Measurements from ENCODE around the gene MED20. TPM values are rescaled to one million over a fixed set of nuclear protein-coding genes. Genes with fewer than 3 reads are reported as not detected.
A peak's percentile ranks its signal among the peaks of the same experiment; 100 is the strongest.

Gene MED20
- total RNA-seq, 2 donors from 2014 or later, result 27.4 to 38.4 TPM

- Histone ChIP-seq H3K9me3 (ENCODE audit: control insufficient read depth, low read length) (no peaks in the 10 kb centered on the region), H3K9ac (ENCODE audit: extremely low read depth, low read length, poor library complexity, severe bottlenecking) (no peak overlapping the region), H3K4me1 (ENCODE audit: control insufficient read depth, insufficient read depth, low read length) (no peaks in the 10 kb centered on the region), H3K27me3 (ENCODE audit: control insufficient read depth, insufficient read depth, low read length, poor library complexity, severe bottlenecking) (no peaks in the 10 kb centered on the region), H3K27ac (ENCODE audit: low read depth, low read length) (peak overlapping the region; percentile 48), H3K4me3 (ENCODE audit: low read length) (no peak overlapping the region), H3K36me3 (ENCODE audit: control insufficient read depth, insufficient read depth, low read length) (no peaks in the 10 kb centered on the region)
- Mint-ChIP-seq H3K4me1 (peaks cover 16% of the 10 kb centered on the region), H3K27ac (peak overlapping the region; percentile 3), H3K9me3 (no peaks in the 10 kb centered on the region), H3K27me3 (ENCODE audit: insufficient read depth) (no peaks in the 10 kb centered on the region), H3K4me3 (no peak overlapping the region), H3K36me3 (ENCODE audit: low read depth) (no peaks in the 10 kb centered on the region)
- peak; percentile 59 for DNase-seq
- no peak for TF ChIP-seq CTCF (conservative IDR thresholded peaks at IDR 0.05)
- 82 to 86% methylated on average over 7 of the region's 7 CpGs for WGBS, 2 experiments (ENCODE audit: insufficient coverage in 1 of 2, insufficient read length in 1 of 2)
Measured at GRCh38 chr6:41967312-41968287, 46.7 kb upstream of the MED20 start.

- Mint-ChIP-seq H3K27me3 (ENCODE audit: insufficient read depth) (no peaks in the 10 kb centered on the region), H3K27ac (peak overlapping the region; percentile 3), H3K9me3 (no peaks in the 10 kb centered on the region), H3K4me3 (no peak overlapping the region), H3K4me1 (peaks cover 16% of the 10 kb centered on the region), H3K36me3 (ENCODE audit: low read depth) (no peaks in the 10 kb centered on the region)
- no peak overlapping the region for H3K9ac ChIP-seq (ENCODE audit: extremely low read depth, low read length, poor library complexity, severe bottlenecking)
- no peaks in the 10 kb centered on the region for H3K27me3 ChIP-seq (ENCODE audit: control insufficient read depth, insufficient read depth, low read length, poor library complexity, severe bottlenecking)
- H3K9me3 ChIP-seq (ENCODE audit: control insufficient read depth, low read length), result no peaks in the 10 kb centered on the region
- WGBS, 2 experiments (ENCODE audit: insufficient coverage in 1 of 2, insufficient read length in 1 of 2), result 56% methylated on average over 4 of the region's 4 CpGs; no CpG with 5 or more reads in 1 of the 2 experiments
- peak; percentile 79 for DNase-seq
- no peaks in the 10 kb centered on the region for H3K36me3 ChIP-seq (ENCODE audit: control insufficient read depth, insufficient read depth, low read length)
- no peak overlapping the region for H3K4me3 ChIP-seq (ENCODE audit: low read length)
- peak overlapping the region; percentile 48 for H3K27ac ChIP-seq (ENCODE audit: low read depth, low read length)
- H3K4me1 ChIP-seq (ENCODE audit: control insufficient read depth, insufficient read depth, low read length), result no peaks in the 10 kb centered on the region
- no peak for TF ChIP-seq CTCF (conservative IDR thresholded peaks at IDR 0.05)
Measured at GRCh38 chr6:41966961-41967311, 46.0 kb upstream of the MED20 start.

- H3K27ac Mint-ChIP-seq, result peak overlapping the region; percentile 77
- 57 to 92% methylated on average over 2 to 4 of the region's 5 CpGs for WGBS, 2 experiments (ENCODE audit: insufficient coverage in 1 of 2, insufficient read length in 1 of 2)
- H3K36me3 Mint-ChIP-seq (ENCODE audit: low read depth), result no peaks in the 10 kb centered on the region
- no peak overlapping the region for H3K4me3 Mint-ChIP-seq
- no peaks in the 10 kb centered on the region for H3K4me1 ChIP-seq (ENCODE audit: control insufficient read depth, insufficient read depth, low read length)
- H3K4me3 ChIP-seq (ENCODE audit: low read length), result no peak overlapping the region
- H3K9ac ChIP-seq (ENCODE audit: extremely low read depth, low read length, poor library complexity, severe bottlenecking), result no peak overlapping the region
- H3K27ac ChIP-seq (ENCODE audit: low read depth, low read length), result peak overlapping the region; percentile 66
- DNase-seq, result no peak
- H3K27me3 Mint-ChIP-seq (ENCODE audit: insufficient read depth), result peaks cover 4% of the 10 kb centered on the region
- H3K36me3 ChIP-seq (ENCODE audit: control insufficient read depth, insufficient read depth, low read length), result no peaks in the 10 kb centered on the region
- H3K9me3 ChIP-seq (ENCODE audit: control insufficient read depth, low read length), result no peaks in the 10 kb centered on the region
- no peaks in the 10 kb centered on the region for H3K27me3 ChIP-seq (ENCODE audit: control insufficient read depth, insufficient read depth, low read length, poor library complexity, severe bottlenecking)
- H3K9me3 Mint-ChIP-seq, result no peaks in the 10 kb centered on the region
- H3K4me1 Mint-ChIP-seq, result peaks cover 18% of the 10 kb centered on the region
- no peak for TF ChIP-seq CTCF (conservative IDR thresholded peaks at IDR 0.05)
Measured at GRCh38 chr6:41966214-41966920, 45.4 kb upstream of the MED20 start.
